HG03175 (cell line): Measurements from ENCODE around the gene MOK.
"Not testable (repeated sequence)": the region's sequence is repeated elsewhere in the genome, so short reads cannot be mapped to it uniquely, and the experiment has no call there.

Source experiments
- ATAC-seq: cut with Tn5 transposase; IDR thresholded peaks from one replicate; pipeline ENCODE4 v1.9.1; 2021; ENCODE audit warnings: mild to moderate bottlenecking, moderate library complexity; ENCODE audit not compliant: unreplicated experiment

The MOK gene

GRCh38 chr14:102304611-102305506 lies at the start of gene MOK:
TSS of gene MOK (minus strand) at chr14:102305164. CDS start at chr14:102304968, 196 bp downstream.
- ATAC-seq = peak; percentile 94

GRCh38 chr14:102353126-102353619 lies 48.2 kb upstream of the MOK start:
- no peak for ATAC-seq

- ATAC-seq = no peak
Measured at GRCh38 chr14:102352213-102352612, 47.2 kb upstream of the MOK start.

- ATAC-seq = not testable (repeated sequence)
Measured at GRCh38 chr14:102351593-102351992, 46.6 kb upstream of the MOK start.

GRCh38 chr14:102351023-102351422 lies 46.1 kb upstream of the MOK start:
- ATAC-seq = no peak

- ATAC-seq = no peak
Measured at GRCh38 chr14:102348376-102348775, 43.4 kb upstream of the MOK start.

GRCh38 chr14:102346645-102347044 lies 41.7 kb upstream of the MOK start:
- ATAC-seq = no peak

- no peak for ATAC-seq
Measured at GRCh38 chr14:102345232-102345631, 40.3 kb upstream of the MOK start.

- ATAC-seq = no peak
Measured at GRCh38 chr14:102344485-102344884, 39.5 kb upstream of the MOK start.

- ATAC-seq = no peak
Measured at GRCh38 chr14:102344084-102344483, 39.1 kb upstream of the MOK start.

GRCh38 chr14:102342238-102342637 lies 37.3 kb upstream of the MOK start:
- no peak for ATAC-seq

GRCh38 chr14:102341566-102341965 lies 36.6 kb upstream of the MOK start:
- ATAC-seq = no peak

GRCh38 chr14:102338724-102339123 lies 33.8 kb upstream of the MOK start:
- no peak for ATAC-seq

GRCh38 chr14:102335163-102335562 lies 30.2 kb upstream of the MOK start:
- no peak for ATAC-seq

GRCh38 chr14:102333795-102334705 lies 29.1 kb upstream of the MOK start:
- no peak for ATAC-seq

GRCh38 chr14:102333390-102333789 lies 28.4 kb upstream of the MOK start:
- no peak for ATAC-seq

GRCh38 chr14:102330806-102331205 lies 25.8 kb upstream of the MOK start:
- ATAC-seq = no peak

GRCh38 chr14:102329381-102329780 lies 24.4 kb upstream of the MOK start:
- ATAC-seq = not testable (repeated sequence)

GRCh38 chr14:102326583-102326982 lies 21.6 kb upstream of the MOK start:
- ATAC-seq = no peak

- ATAC-seq = no peak
Measured at GRCh38 chr14:102325791-102326345, 20.9 kb upstream of the MOK start.

- ATAC-seq = no peak
Measured at GRCh38 chr14:102323102-102323501, 18.1 kb upstream of the MOK start.
